B cell (primary cell): ENCODE results near the gene CCR9. TPM values are rescaled to one million over a fixed set of nuclear protein-coding genes. Genes with fewer than 3 reads are reported as not detected.

Source experiments
- ATAC-seq: fragments of 200-7000 bp; cut with Tn5 transposase; one replicate; pipeline ENCODE4 v1.10.0; 2021; ENCODE audit warnings: low read depth, mild to moderate bottlenecking, moderate number of reproducible peaks, moderate library complexity
- CTCF ChIA-PET: fragments of 350-600 bp; sonication (Branson Sonifier 250); formaldehyde crosslinking; loops from one replicate; lab custom pipeline; 2021; ENCODE audit warnings: antibody characterized with exemption, inconsistent platforms; lab: Charles Lee
- POLR2A ChIA-PET: fragments of 350-600 bp; sonication (Branson Sonifier 250); formaldehyde crosslinking; loops from one replicate; lab custom pipeline; 2021; ENCODE audit warnings: antibody characterized with exemption; lab: Charles Lee
- DNase-seq: peaks from one replicate; pipeline ENCODE4 v3.0.0; 2013
- H2AFZ ChIP-seq: 2 replicates; pipeline ENCODE4 v1.6.1; 2012; ENCODE audit warnings: mild to moderate bottlenecking, low read depth, low read length; ENCODE audit not compliant: insufficient read depth, poor library complexity, severe bottlenecking
- H3K27ac ChIP-seq, 2 donors: 1 replicate in 1 of 2; 2 replicates in 1 of 2; pipeline ENCODE4 v1.5.1; 2012 to 2013; ENCODE audit warnings: low read length in 2 of 2, mild to moderate bottlenecking in 2 of 2, moderate library complexity in 1 of 2
- H3K27me3 ChIP-seq, 4 experiments: fragments of 200-600 bp in 1 of 4; sonication (generic) in 1 of 4; replicated peaks in 1 of 4; 1 replicate in 2 of 4; 2 replicates in 2 of 4; pipeline versions ENCODE4 v1.6.1 to v1.7.0; 2013 to 2016; ENCODE audit warnings: low read length in 3 of 4, mild to moderate bottlenecking in 2 of 4, mixed read lengths in 1 of 4, moderate library complexity in 1 of 4; ENCODE audit not compliant: insufficient read depth in 4 of 4, control insufficient read depth in 3 of 4; ENCODE audit errors: control extremely low read depth in 1 of 4
- H3K36me3 ChIP-seq, 2 experiments: replicated peaks in 1 of 2; 1 replicate in 1 of 2; 2 replicates in 1 of 2; pipeline versions ENCODE4 v1.6.1 to v1.7.1; 2013; ENCODE audit warnings: low read length in 1 of 2; ENCODE audit not compliant: insufficient read depth in 2 of 2, control insufficient read depth in 1 of 2; ENCODE audit errors: control extremely low read depth in 1 of 2, extremely low read depth in 1 of 2
- H3K4me1 ChIP-seq, 2 donors: fragments of 200-600 bp in 1 of 2; sonication (generic) in 1 of 2; 1 replicate in 1 of 2; 2 replicates in 1 of 2; pipeline versions ENCODE4 v1.5.1 to v1.6.1; 2013 to 2017; ENCODE audit warnings: low read length in 2 of 2; ENCODE audit not compliant: control insufficient read depth in 2 of 2, insufficient read depth in 2 of 2
- H3K4me2 ChIP-seq: replicated peaks from 2 replicates; pipeline ENCODE3; 2012; ENCODE audit warnings: mild to moderate bottlenecking, low read depth, low read length; ENCODE audit not compliant: poor library complexity, severe bottlenecking
- H3K4me3 ChIP-seq, 5 experiments: fragments of 200-600 bp in 1 of 5; sonication (generic) in 1 of 5; 1 replicate in 3 of 5; 2 replicates in 2 of 5; pipeline versions ENCODE4 v1.5.1 to v1.7.0; 2011 to 2016; ENCODE audit warnings: low read length in 4 of 5, mild to moderate bottlenecking in 4 of 5, low read depth in 2 of 5, control low read depth in 1 of 5, moderate library complexity in 1 of 5; ENCODE audit not compliant: insufficient read depth in 1 of 5; ENCODE audit errors: control extremely low read depth in 1 of 5, extremely low read depth in 1 of 5
- H3K79me2 ChIP-seq: fragments of 200-600 bp; sonication (generic); one replicate; pipeline ENCODE4 v1.6.0; 2016; ENCODE audit warnings: low read length; ENCODE audit not compliant: control insufficient read depth, insufficient read depth
- H3K9ac ChIP-seq: fragments of 200-600 bp; sonication (generic); 2 replicates; pipeline ENCODE4 v1.6.1; 2017; ENCODE audit warnings: mild to moderate bottlenecking, low read length, moderate library complexity
- H3K9me3 ChIP-seq, 3 donors: one replicate each; pipeline versions ENCODE4 v1.6.1 to v1.7.1; 2013; ENCODE audit warnings: low read length in 2 of 3; ENCODE audit not compliant: control insufficient read depth in 2 of 3, insufficient read depth in 1 of 3; ENCODE audit errors: control extremely low read depth in 1 of 3
- H4K20me1 ChIP-seq: 2 replicates; pipeline ENCODE4 v1.6.0; 2012; ENCODE audit warnings: mild to moderate bottlenecking, low read length; ENCODE audit not compliant: insufficient read depth, control insufficient read depth, poor library complexity, severe bottlenecking
- H3K27ac Mint-ChIP-seq: one replicate; pipeline ENCODE4 v1.8.0; 2021; ENCODE audit warnings: mixed read lengths
- H3K27me3 Mint-ChIP-seq: one replicate; pipeline ENCODE4 v1.8.0; 2021; ENCODE audit warnings: mixed read lengths
- H3K4me1 Mint-ChIP-seq: one replicate; pipeline ENCODE4 v1.8.0; 2021; ENCODE audit warnings: mixed read lengths
- H3K4me3 Mint-ChIP-seq: one replicate; pipeline ENCODE4 v1.8.0; 2021; ENCODE audit warnings: mixed read lengths
- H3K9me3 Mint-ChIP-seq: one replicate; pipeline ENCODE4 v1.8.0; 2022; ENCODE audit warnings: mixed read lengths; ENCODE audit not compliant: insufficient read depth
- EZH2 ChIP-seq: IDR thresholded peaks from 2 replicates; pipeline ENCODE4 v1.6.1; 2012; ENCODE audit warnings: borderline replicate concordance, low read depth, mild to moderate bottlenecking, moderate library complexity, low read length; ENCODE audit not compliant: insufficient read depth, poor library complexity, severe bottlenecking
- WGBS: methylation state at CpG from one replicate; pipeline ENCODE4 v1.1.5; 2013; ENCODE audit warnings: missing lambda C conversion rate; ENCODE audit not compliant: insufficient coverage; 5-methylcytosine and 5-hydroxymethylcytosine counted together
- intact Hi-C: fragments of 100-400 bp; cut with micrococcal nuclease; formaldehyde crosslinking; loops from one replicate; pipeline ENCODE4 v1.10.0; 2022
- polyA plus RNA-seq: library from polyadenylated mRNA; depleted of rRNA; stranded (reverse); fragments of >200 nt; gene quantifications from 2 replicates; pipeline ENCODE4 v1.2.3, GENCODE V29; 2012
- total RNA-seq, 2 donors: library from RNA; stranded (reverse); fragments of 120-200 nt in 1 of 2; gene quantifications; 1 replicate in 1 of 2; 2 replicates in 1 of 2; pipeline versions ENCODE4 v1.2.3 to v1.2.4, GENCODE V29; 2013 to 2022
- TF ChIP-seq, protein P1 (sequence below): fragments of 200-600 bp; IDR thresholded peaks from one replicate; pipeline ENCODE4 v1.8.0; 2022; ENCODE audit warnings: antibody characterized with exemption, mild to moderate bottlenecking

CCR9 gene
- total and polyA plus RNA-seq, 2 donors (not counting 1 experiment from before 2014, with no cell fraction given), result 0.76 to 1.1 TPM

DNA sequence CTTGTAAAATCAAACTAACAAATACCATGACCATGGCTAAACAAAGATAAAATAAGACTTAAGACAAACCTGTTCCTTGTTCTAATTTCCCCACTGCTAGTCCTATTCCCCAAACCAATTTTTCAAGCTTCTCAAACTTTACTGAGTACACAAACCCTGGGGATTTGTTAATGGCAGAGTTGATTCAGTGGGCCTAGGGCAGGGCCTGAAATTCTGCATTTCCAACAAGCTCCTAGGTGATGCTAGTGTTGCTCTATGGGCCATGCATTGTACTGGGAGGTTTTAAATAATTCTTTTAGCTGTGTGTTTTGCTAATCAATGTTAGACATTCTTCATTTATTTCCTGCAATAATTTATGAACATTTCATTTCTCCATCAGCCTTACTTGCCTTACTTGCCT, 13.3 kb upstream of the CCR9 start:
- TF ChIP-seq, protein P1, sequence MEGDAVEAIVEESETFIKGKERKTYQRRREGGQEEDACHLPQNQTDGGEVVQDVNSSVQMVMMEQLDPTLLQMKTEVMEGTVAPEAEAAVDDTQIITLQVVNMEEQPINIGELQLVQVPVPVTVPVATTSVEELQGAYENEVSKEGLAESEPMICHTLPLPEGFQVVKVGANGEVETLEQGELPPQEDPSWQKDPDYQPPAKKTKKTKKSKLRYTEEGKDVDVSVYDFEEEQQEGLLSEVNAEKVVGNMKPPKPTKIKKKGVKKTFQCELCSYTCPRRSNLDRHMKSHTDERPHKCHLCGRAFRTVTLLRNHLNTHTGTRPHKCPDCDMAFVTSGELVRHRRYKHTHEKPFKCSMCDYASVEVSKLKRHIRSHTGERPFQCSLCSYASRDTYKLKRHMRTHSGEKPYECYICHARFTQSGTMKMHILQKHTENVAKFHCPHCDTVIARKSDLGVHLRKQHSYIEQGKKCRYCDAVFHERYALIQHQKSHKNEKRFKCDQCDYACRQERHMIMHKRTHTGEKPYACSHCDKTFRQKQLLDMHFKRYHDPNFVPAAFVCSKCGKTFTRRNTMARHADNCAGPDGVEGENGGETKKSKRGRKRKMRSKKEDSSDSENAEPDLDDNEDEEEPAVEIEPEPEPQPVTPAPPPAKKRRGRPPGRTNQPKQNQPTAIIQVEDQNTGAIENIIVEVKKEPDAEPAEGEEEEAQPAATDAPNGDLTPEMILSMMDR, result no peak
- TF ChIP-seq EZH2, result no peak
- H3K4me1 Mint-ChIP-seq, result peaks cover 32% of the 10 kb centered on the region
- H3K27me3 Mint-ChIP-seq, result peaks cover 4% of the 10 kb centered on the region
- Histone ChIP-seq H3K9ac (no peak overlapping the region), H4K20me1 (no peaks in the 10 kb centered on the region), H3K36me3 (no peaks in the 10 kb centered on the region), H3K4me2 (no peak overlapping the region), H3K27me3 (no peaks in the 10 kb centered on the region), H3K4me1 (peaks cover 12 to 30% of the 10 kb centered on the region in 2 donors), H3K4me3 (no peak overlapping the region), H2AFZ (no peak overlapping the region), H3K27ac (no peak overlapping the region), H3K9me3 (no peaks in the 10 kb centered on the region), H3K79me2 (no peaks in the 10 kb centered on the region)
- DNase-seq, result no peak
- H3K9me3 Mint-ChIP-seq, result no peaks in the 10 kb centered on the region
- no peak for ATAC-seq
- intact Hi-C loops, result no loop called here
- H3K27ac Mint-ChIP-seq, result no peak overlapping the region
- CTCF ChIA-PET, result no interaction called here
- POLR2A ChIA-PET, result no interaction called here
- no peak overlapping the region for H3K4me3 Mint-ChIP-seq

DNA sequence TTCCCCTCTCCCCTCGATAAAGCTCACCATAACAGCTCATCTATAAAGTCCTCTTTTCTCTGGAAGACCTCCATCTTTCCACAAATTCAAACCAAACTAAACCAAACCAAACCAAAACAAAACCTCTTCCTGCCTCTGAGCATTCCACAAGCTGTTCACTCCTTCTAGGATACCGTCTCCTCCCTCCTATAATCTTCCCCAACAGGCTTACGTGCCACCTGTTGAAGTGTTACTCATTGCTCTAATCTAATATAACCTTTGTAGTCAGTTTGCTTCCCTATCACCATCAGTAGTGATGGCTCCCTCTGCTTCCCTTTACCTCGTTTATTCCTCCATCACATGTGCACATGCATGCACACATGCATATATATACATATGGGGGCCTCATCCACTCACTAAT, 12.7 kb upstream of the CCR9 start:
- Histone ChIP-seq H3K4me2 (no peak overlapping the region), H3K9ac (no peak overlapping the region), H3K27me3 (no peaks in the 10 kb centered on the region), H3K27ac (no peak overlapping the region), H4K20me1 (no peaks in the 10 kb centered on the region), H3K9me3 (no peaks in the 10 kb centered on the region), H2AFZ (no peak overlapping the region), H3K79me2 (no peaks in the 10 kb centered on the region), H3K36me3 (no peaks in the 10 kb centered on the region), H3K4me1 (peaks cover 12 to 30% of the 10 kb centered on the region in 2 donors), H3K4me3 (no peak overlapping the region)
- 85% methylated on average over 4 of the region's 4 CpGs for WGBS
- Mint-ChIP-seq H3K9me3 (no peaks in the 10 kb centered on the region), H3K4me3 (no peak overlapping the region), H3K27me3 (peaks cover 4% of the 10 kb centered on the region), H3K4me1 (peaks cover 32% of the 10 kb centered on the region), H3K27ac (no peak overlapping the region)
- DNase-seq (no peak), ATAC-seq (no peak)
- no peak for TF ChIP-seq EZH2
- TF ChIP-seq, protein P1, result no peak
- ChIA-PET POLR2A (no interaction called here), CTCF (no interaction called here)
- intact Hi-C loops, result no loop called here
